Lower lobe of right lung (tissue), 2 donors: ENCODE data around the gene RHBDD1. TPM values are rescaled to one million over a fixed set of nuclear protein-coding genes. Genes with fewer than 3 reads are reported as not detected.
A peak's percentile ranks its signal among the peaks of the same experiment; 100 is the strongest.

Experiments
- ATAC-seq, 2 donors: fragments of 200-7000 bp; cut with Tn5 transposase; one replicate each; pipeline ENCODE4 v1.9.1; 2020 to 2022; ENCODE audit warnings: mild to moderate bottlenecking in 2 of 2, moderate library complexity in 2 of 2
- DNase-seq: peaks from one replicate; pipeline ENCODE4 v3.0.0-alpha.2; 2020
- H3K27ac ChIP-seq: fragments of 200-600 bp; one replicate; pipeline ENCODE4 v1.8.0; 2022
- H3K27me3 ChIP-seq: fragments of 200-600 bp; one replicate; pipeline ENCODE4 v1.8.0; 2022; ENCODE audit warnings: low read depth
- H3K36me3 ChIP-seq: fragments of 200-600 bp; one replicate; pipeline ENCODE4 v1.8.0; 2022; ENCODE audit warnings: mild to moderate bottlenecking
- H3K4me1 ChIP-seq: fragments of 200-600 bp; one replicate; pipeline ENCODE4 v1.8.0; 2022
- H3K4me3 ChIP-seq: fragments of 200-600 bp; one replicate; pipeline ENCODE4 v1.8.0; 2022; ENCODE audit warnings: mild to moderate bottlenecking
- H3K9me3 ChIP-seq: fragments of 200-600 bp; one replicate; pipeline ENCODE4 v1.8.0; 2022
- intact Hi-C: fragments of 100-400 bp; cut with DNase I; formaldehyde crosslinking; loops from one replicate; pipeline ENCODE4 v1.11.0; 2022
- long read RNA-seq: library from polyadenylated mRNA; unstranded; transcript quantifications from one replicate; pipeline ENCODE4 v2.0.0, GENCODE V29; 2021
- total RNA-seq: library from RNA; stranded (reverse); fragmentation: NEBNext Ultra II Directional; extraction: Animal tissue kit (Norgen Biotek cat#: 25700); gene quantifications from one replicate; pipeline ENCODE4 v1.2.1, GENCODE V29; 2021
- TF ChIP-seq, protein P1 (sequence below): fragments of 200-600 bp; IDR thresholded peaks from one replicate; pipeline ENCODE4 v1.8.0; 2022; ENCODE audit warnings: antibody characterized with exemption, mild to moderate bottlenecking
- donor health status: DM: no; HTN: yes; CAD: no; lungs with severe emphysema.

The RHBDD1 gene, protein sequence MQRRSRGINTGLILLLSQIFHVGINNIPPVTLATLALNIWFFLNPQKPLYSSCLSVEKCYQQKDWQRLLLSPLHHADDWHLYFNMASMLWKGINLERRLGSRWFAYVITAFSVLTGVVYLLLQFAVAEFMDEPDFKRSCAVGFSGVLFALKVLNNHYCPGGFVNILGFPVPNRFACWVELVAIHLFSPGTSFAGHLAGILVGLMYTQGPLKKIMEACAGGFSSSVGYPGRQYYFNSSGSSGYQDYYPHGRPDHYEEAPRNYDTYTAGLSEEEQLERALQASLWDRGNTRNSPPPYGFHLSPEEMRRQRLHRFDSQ
- total RNA-seq: 42.2 TPM
- long read RNA-seq, full-length matches to known transcripts: 14 of 29 reads
- long read RNA-seq, partial matches to known transcripts: 2 of 29 reads
- long read RNA-seq, other reads (novel, unspliced or antisense): 13 of 29 reads

DNA sequence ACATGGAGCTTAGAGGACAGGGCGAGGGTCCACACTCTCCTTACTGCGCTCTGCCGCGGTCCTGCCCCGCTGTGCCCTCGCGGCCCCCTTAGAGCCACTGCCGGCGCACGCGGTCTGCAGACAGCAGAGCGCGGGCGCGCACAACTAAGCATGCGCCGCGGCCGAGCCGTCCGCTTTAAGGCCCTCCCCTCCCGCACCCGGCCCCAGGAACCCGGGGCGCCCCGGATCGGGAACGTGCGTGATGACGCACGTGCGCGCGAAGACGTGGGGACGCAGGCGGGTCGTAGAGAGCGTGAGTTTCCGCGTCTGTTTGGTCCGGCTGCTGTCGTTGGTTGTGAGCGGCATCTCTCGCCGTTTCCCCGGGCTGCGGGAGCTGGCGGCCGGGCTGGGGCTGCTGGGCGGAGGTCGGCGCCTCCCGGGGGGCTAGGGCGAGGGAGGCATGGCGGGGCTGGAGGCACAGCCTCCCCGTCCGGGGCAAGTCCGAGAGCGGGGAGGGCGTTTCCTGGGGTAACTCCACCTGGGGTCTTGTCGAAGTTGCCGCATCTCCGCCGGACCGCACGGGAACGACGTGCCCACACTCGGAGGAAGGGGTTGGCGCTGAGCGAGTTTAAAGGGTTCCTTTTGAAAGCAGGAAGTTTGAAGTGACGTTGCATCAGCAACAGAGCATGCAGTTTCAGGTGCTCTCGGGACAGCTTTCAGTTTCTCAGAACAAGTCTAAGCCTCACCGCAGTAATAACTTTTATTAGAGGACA, at the start of gene RHBDD1:
Gene RHBDD1, plus strand, starts transcription at position 259 of the 752 bp plus-strand sequence. CDS start 28,640 bp downstream, outside the sequence.
- no peaks in the 10 kb centered on the region for H3K27me3 ChIP-seq
- no peaks in the 10 kb centered on the region for H3K36me3 ChIP-seq
- H3K4me1 ChIP-seq: peaks cover 36% of the 10 kb centered on the region
- peak within 1 kb of the TSS; percentile 100 for H3K27ac ChIP-seq
- peak; percentile 96 for DNase-seq
- peak; percentile 99 for ATAC-seq
- peak within 1 kb of the TSS; percentile 82 for H3K4me3 ChIP-seq
- no peaks in the 10 kb centered on the region for H3K9me3 ChIP-seq
- intact Hi-C loops: no loop called here
- TF ChIP-seq, protein P1, sequence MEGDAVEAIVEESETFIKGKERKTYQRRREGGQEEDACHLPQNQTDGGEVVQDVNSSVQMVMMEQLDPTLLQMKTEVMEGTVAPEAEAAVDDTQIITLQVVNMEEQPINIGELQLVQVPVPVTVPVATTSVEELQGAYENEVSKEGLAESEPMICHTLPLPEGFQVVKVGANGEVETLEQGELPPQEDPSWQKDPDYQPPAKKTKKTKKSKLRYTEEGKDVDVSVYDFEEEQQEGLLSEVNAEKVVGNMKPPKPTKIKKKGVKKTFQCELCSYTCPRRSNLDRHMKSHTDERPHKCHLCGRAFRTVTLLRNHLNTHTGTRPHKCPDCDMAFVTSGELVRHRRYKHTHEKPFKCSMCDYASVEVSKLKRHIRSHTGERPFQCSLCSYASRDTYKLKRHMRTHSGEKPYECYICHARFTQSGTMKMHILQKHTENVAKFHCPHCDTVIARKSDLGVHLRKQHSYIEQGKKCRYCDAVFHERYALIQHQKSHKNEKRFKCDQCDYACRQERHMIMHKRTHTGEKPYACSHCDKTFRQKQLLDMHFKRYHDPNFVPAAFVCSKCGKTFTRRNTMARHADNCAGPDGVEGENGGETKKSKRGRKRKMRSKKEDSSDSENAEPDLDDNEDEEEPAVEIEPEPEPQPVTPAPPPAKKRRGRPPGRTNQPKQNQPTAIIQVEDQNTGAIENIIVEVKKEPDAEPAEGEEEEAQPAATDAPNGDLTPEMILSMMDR: no peak

DNA sequence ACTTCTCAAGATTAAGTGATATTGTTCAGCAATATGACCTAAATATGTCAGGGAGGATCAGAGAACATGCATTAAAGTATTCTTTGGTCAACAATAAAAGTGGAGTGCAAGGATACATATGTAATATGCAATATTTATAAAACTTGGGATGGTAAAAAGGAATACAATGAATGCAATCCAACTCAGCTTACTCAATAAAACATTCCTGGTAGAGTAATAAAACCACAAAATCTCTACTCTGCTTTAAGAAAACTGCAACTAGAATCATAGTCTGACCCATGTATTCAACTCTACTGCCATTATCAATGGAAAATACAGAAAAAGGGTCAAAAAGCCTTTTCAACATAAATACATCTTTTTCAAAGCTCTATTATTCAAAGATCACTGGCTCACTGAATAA, 47.8 kb upstream of the RHBDD1 start:
- no peak for DNase-seq
- peaks cover 28% of the 10 kb centered on the region for H3K4me1 ChIP-seq
- no peaks in the 10 kb centered on the region for H3K36me3 ChIP-seq
- TF ChIP-seq, protein P1: no peak
- ATAC-seq: no peak
- no peak overlapping the region for H3K4me3 ChIP-seq
- intact Hi-C loops: no loop called here
- H3K27me3 ChIP-seq: no peaks in the 10 kb centered on the region
- H3K27ac ChIP-seq: no peak overlapping the region
- no peaks in the 10 kb centered on the region for H3K9me3 ChIP-seq

DNA sequence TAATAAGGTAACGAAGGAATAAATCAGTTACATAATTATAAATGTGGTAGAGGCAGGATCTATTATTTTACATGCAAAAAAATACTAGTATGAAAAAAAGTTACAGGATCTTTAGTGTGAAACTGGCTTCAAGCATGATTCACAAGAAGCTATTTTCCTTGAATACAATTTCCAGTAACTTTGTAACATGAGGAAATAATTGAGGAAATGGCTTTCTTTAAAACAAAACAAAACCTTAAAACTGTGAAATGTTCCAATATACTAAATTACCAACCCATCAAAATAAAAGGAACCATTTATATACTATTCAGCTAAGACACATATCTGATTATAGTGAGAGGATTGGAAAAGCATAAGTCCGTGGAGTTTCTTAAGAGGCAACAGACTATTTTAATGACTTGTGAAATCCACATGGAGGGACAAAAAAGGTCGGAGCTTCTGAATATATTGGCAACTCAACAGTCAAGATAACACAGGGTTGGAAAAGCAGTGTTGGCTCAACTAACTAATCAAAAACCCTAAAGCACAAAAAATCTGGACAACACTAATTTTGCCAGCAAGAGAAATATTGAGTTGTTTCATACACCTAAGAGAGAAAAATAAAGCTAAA, 46.9 kb upstream of the RHBDD1 start:
- H3K36me3 ChIP-seq: no peaks in the 10 kb centered on the region
- TF ChIP-seq, protein P1: no peak
- H3K27me3 ChIP-seq: no peaks in the 10 kb centered on the region
- H3K4me3 ChIP-seq: no peak overlapping the region
- H3K4me1 ChIP-seq: peaks cover 38% of the 10 kb centered on the region
- DNase-seq (no peak), ATAC-seq (no peak)
- intact Hi-C loops: no loop called here
- no peaks in the 10 kb centered on the region for H3K9me3 ChIP-seq
- H3K27ac ChIP-seq: no peak overlapping the region

GRCh38 chr2:226790011-226790410, 45.8 kb upstream of the RHBDD1 start:
- intact Hi-C loops: no loop called here
- TF ChIP-seq, protein P1: no peak
- ATAC-seq: no peak

DNA sequence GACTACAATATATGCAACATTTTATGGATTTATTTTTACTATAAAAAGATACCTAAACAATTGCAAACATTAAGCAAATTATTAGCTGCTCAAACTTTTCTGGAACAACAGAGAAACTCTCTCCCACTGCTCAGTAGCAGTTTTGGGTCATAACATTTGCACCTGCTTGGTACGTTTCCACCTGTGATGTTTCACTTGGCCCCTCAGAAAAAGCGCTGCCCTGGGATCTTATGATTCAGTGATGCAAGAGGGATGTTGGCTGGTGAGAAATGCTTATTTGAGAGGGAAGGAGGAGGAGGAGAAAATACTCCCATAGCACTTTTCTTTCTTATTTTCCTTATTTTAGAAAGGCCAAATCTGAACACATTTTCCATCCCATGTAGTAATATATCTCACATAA, 45.4 kb upstream of the RHBDD1 start:
- H3K4me3 ChIP-seq: peak overlapping the region; percentile 77
- peaks cover 47% of the 10 kb centered on the region for H3K4me1 ChIP-seq
- peak overlapping the region; percentile 90 for H3K27ac ChIP-seq
- H3K36me3 ChIP-seq: no peaks in the 10 kb centered on the region
- H3K27me3 ChIP-seq: no peaks in the 10 kb centered on the region
- TF ChIP-seq, protein P1: no peak
- intact Hi-C loops: no loop called here
- DNase-seq: no peak
- H3K9me3 ChIP-seq: no peaks in the 10 kb centered on the region
- no peak for ATAC-seq

More at GRCh38 chr2:226790011-226790410, 45.8 kb upstream of the RHBDD1 start:
- Histone ChIP-seq H3K27ac (peak overlapping the region; percentile 90), H3K4me1 (peaks cover 43% of the 10 kb centered on the region), H3K27me3 (no peaks in the 10 kb centered on the region), H3K9me3 (no peaks in the 10 kb centered on the region), H3K36me3 (no peaks in the 10 kb centered on the region), H3K4me3 (no peak overlapping the region)
- DNase-seq: no peak
